GM12872 (cell line): ENCODE results near the gene ARFIP1.

Experiments
- TF ChIP-seq, protein P1 (sequence below): IDR thresholded peaks from 3 replicates; pipeline ENCODE4 v1.5.1; 2011; ENCODE audit warnings: low read depth, mild to moderate bottlenecking, low read length, moderate library complexity; ENCODE audit not compliant: insufficient read depth

ARFIP1 gene

DNA sequence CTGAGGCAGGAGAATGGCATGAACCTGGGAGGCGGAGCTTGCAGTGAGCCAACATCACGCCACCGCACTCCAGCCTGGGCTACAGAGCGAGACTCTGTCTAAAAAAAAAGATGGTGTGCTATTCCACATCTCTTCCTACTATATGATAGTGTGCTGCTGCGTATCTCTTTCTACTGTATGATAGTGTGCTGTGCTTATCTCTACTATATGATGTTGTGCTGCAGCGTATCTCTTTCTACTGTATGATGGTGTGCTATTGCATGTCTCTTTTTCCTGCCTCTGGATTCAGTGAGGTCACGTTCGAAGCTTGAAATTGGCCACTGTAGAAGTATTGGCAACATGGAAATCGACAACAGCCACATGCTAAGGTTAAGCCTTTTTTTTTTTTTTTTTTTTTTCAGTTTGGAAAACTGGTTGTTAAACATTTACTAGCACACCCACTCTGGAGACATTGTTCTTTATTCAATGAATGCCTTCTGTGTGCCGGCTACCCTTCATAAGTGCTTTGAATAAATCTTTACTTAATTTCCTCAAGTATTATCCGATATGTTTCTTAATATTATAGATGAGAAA, 31.0 kb downstream of the ARFIP1 start:
- TF ChIP-seq, protein P1, sequence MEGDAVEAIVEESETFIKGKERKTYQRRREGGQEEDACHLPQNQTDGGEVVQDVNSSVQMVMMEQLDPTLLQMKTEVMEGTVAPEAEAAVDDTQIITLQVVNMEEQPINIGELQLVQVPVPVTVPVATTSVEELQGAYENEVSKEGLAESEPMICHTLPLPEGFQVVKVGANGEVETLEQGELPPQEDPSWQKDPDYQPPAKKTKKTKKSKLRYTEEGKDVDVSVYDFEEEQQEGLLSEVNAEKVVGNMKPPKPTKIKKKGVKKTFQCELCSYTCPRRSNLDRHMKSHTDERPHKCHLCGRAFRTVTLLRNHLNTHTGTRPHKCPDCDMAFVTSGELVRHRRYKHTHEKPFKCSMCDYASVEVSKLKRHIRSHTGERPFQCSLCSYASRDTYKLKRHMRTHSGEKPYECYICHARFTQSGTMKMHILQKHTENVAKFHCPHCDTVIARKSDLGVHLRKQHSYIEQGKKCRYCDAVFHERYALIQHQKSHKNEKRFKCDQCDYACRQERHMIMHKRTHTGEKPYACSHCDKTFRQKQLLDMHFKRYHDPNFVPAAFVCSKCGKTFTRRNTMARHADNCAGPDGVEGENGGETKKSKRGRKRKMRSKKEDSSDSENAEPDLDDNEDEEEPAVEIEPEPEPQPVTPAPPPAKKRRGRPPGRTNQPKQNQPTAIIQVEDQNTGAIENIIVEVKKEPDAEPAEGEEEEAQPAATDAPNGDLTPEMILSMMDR, result no peak

DNA sequence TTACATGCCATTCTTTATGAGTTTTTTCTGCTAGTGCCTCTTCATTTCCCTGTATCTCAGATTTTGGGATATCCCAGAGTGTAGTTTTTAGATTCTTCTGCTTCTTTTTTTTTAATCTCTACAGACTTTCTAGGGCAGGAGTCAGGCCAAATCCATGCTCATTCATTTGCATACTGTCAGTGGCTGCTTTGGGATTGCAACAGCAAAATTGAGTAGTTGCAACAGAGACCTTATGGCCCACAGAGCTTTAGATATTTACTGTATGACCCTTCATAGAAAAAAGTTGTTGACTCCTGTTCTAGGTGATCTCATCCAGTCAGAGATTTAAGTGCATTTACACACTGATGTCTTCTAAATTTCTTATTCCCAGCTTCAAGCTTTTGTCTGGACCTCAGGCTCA, 35.3 kb downstream of the ARFIP1 start:
- TF ChIP-seq, protein P1, result no peak

DNA sequence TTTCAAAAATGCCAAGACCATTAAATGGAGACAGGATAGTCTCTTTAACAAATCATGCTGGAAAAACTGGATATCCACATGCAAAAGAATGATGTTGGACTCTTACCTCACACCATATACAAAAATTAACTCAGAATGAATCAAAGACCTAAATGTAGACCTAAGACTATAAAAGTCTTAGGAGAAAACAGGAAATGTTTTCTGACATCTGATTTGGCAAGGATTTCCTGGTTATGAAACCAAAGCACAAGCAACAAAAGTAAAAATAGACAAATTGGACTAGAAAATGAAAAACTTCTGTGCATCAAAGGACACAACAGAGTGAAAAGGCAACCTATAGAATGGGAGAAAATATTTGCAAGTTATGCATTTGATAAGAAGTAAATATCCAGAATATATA, 37.6 kb downstream of the ARFIP1 start:
- TF ChIP-seq, protein P1, result no peak

DNA sequence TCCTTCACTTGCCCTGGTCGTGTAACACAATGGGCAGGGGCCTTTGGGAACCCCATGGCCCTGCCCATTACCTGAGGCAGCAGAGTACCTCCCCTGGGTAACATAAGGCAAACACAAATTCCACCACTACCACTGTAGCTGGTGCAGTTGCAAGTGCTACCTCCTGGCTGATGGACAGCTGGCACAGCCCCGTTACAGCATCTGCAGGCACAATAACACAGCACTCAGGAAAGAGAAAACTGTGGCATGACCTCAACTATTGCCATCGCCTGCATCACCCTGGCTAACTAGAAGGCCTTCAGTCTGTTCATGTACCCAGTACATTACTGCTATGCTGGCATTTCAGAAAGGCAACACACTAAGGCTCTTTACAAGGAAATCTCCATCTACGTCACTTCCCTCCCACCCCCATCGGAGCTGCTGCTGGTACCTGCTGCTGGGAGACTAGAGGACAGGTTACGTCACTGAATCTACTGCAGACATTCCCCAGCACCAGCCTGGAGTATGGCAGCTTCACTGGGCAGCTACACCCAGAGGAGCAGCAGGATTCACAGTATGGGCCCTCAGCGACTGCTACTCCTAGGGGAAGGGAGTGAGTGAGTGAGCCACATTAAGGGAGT, 39.4 kb downstream of the ARFIP1 start:
- TF ChIP-seq, protein P1, result no peak

DNA sequence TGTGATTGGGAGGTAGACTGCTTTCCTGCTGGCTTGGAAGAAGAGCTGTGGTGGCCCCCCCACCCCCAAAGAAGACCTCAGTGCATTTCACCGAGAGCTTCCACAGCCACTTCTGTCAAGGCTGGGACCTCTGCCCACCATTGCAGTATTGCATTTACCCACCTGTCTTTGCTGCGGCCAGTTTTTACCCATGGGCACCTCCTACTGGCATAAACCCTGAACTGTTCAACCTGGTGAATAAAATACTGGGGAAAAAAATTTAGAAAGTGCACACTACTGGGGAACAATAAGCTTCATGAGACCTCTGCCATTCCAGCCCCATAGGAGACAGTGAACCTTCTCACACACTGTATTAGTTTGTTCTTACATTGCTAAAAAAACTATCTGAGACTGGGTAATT, 40.3 kb downstream of the ARFIP1 start:
- TF ChIP-seq, protein P1, result 0 out of 3 replicates have a peak, but pooled peaks have one; percentile 7

DNA sequence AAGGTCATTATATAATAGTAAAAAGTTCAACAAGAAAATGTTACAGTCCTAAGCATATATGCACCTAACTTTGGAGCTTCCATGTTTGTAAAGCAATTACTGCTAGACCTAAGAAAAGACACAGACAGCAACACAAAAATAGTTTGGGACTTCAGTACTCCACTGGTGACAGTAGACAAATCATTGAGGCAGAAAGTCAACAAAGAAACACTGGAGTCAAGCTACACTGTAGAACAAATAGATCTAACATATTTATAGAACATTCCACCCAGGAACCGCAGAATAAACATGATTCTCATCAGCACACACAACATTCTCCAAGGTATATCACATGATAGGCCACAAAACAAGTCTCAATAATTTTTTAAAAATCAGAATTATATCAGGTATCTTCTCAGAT, 42.6 kb downstream of the ARFIP1 start:
- TF ChIP-seq, protein P1, result no peak

DNA sequence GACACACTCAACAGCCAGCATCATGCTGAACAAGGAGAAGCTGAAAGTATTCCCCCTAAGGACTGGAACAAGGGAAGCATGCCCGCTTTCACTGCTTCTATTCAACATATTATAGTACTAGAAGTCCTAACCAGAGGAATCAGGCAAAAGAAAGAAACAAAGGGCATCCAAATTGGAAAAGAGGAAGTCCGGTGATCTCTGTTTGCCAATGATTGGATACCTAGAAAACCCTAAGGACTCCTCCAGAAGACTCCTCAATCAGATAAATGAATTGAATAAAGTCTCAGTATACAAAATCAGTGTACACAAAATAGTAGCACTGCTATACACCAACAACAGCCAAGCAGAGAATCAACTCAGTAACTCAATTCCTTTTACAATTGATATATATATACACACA, 44.8 kb downstream of the ARFIP1 start:
- TF ChIP-seq, protein P1, result no peak
